HG03342 (cell line): ENCODE results near the gene EBP.
"Not testable (repeated sequence)": the region's sequence is repeated elsewhere in the genome, so short reads cannot be mapped to it uniquely, and the experiment has no call there.

Experiments
- ATAC-seq: cut with Tn5 transposase; IDR thresholded peaks from one replicate; pipeline ENCODE4 v1.9.1; 2021; ENCODE audit warnings: mild to moderate bottlenecking, moderate library complexity; ENCODE audit not compliant: unreplicated experiment

The EBP gene

GRCh38 chrX:48520976-48521352 lies 644 bp upstream of the EBP start:
- no peak for ATAC-seq

DNA sequence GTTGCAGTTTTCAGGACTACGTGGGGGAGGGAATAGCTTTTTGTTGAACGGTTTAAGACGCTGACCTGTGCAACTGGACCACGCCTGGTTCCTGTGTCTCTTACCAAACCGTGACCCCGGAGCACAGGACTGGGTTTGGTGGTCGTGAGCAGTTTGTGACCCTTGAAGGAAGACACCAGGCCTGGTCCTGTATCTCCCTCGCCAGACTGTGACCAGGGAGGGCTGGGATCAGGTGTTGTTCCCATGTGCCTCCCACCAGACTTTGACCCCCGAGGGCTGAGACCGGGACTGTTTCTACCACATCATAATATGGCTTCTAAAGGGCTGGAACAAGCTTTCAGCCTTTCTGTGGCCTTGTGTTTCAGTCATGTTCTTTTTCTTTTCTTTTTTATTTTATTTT lies 683 bp downstream of the EBP start:
- no peak for ATAC-seq

DNA sequence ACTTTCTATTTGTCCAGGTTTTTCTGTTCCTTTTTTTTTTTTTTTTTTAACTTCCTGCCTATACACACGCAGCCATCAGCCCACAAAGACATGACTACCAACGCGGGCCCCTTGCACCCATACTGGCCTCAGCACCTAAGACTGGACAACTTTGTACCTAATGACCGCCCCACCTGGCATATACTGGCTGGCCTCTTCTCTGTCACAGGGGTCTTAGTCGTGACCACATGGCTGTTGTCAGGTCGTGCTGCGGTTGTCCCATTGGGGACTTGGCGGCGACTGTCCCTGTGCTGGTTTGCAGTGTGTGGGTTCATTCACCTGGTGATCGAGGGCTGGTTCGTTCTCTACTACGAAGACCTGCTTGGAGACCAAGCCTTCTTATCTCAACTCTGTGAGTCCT lies 2.1 kb downstream of the EBP start:
- ATAC-seq: no peak

- not testable (repeated sequence) for ATAC-seq
Observed at GRCh38 chrX:48525853-48526252, 4.2 kb downstream of the EBP start.

GRCh38 chrX:48530736-48531135 lies 9.1 kb downstream of the EBP start:
- ATAC-seq: no peak

GRCh38 chrX:48531358-48531959 lies 9.9 kb downstream of the EBP start:
- no peak for ATAC-seq

- no peak for ATAC-seq
Observed at GRCh38 chrX:48532161-48532560, 10.6 kb downstream of the EBP start.

- ATAC-seq: no peak
Observed at GRCh38 chrX:48533165-48533564, 11.6 kb downstream of the EBP start.

- ATAC-seq: no peak
Observed at GRCh38 chrX:48538641-48539344, 17.2 kb downstream of the EBP start.

DNA sequence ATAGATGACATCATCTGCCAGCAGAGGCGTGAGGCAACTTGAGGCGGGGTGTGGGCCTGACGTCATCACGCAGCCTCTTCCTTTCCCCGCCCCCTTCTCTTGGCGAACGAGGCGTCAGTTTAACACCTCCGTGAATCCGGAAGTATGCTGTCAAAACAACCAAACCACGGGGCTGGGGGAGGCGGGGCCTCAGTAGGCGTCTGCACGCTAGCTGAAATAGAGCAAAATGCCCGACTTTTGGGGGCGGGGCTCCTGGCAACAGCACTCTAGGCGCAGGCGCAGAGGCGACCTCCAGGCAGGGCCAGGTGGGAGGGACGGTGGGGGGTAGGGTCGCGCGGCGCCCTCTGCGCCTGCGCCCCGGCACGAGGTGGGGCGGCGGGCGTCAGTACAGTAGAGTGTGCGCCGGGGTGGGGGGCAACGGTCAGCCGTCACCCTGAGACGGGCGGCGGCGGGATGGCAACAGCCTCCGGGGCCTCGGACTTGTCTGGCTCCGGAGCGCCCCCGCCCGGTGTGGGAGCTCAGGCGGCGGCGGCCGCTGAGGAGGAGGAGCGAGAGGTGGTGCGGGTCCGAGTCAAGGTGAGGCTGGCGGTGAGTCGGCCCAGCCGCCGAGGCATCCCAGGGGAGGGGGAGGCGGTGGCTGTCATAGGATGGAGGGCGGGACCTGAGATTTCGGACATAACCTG lies 17.9 kb downstream of the EBP start, which contains the start of gene TBC1D25:
Gene TBC1D25 (plus strand): TSS at position 370 of the 683 bp plus-strand sequence. CDS start 84 bp downstream, at position 454.
- peak; percentile 78 for ATAC-seq

- peak; percentile 33 for ATAC-seq
Observed at GRCh38 chrX:48540028-48540375, 18.4 kb downstream of the EBP start.

DNA sequence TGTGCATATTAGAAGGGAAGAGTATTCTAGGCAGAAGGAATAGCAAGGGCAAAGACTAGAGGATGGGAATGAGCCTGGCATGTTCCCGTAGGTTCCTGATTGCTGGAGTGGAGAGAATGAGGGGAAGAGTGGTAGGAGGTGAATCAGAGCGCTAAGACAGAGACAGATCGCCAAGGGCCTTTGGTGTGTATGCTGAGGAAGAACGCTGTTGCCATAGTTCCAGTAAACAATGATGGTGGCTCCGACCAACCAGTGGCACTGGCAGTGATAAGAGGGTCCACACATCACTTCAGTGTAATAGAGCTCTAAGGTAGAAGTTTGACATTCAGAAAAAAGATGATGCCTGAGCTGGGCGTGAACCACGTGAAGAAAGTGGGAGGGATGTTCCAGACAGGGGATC lies 18.9 kb downstream of the EBP start:
- ATAC-seq: no peak

- no peak for ATAC-seq
Observed at GRCh38 chrX:48541140-48541814, 19.7 kb downstream of the EBP start.

DNA sequence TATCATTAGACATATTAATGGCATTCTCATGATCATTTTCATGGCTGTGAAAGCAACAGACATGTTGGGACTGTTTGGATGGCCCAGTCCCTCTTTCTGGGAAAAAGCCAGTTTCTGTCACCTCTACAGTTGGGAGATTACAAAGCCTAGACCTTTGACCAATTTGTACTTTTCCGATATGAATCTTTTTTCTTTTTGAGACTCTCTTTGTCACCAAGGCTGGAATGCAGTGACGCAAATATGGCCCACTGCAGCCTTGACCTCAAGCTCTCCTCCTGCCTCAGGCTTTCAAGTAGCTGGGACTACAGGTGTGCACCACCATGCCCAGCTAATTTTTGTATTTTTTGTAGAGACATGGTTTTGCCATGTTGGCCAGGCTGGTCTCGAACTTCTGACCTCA lies 27.3 kb downstream of the EBP start:
- ATAC-seq: no peak

DNA sequence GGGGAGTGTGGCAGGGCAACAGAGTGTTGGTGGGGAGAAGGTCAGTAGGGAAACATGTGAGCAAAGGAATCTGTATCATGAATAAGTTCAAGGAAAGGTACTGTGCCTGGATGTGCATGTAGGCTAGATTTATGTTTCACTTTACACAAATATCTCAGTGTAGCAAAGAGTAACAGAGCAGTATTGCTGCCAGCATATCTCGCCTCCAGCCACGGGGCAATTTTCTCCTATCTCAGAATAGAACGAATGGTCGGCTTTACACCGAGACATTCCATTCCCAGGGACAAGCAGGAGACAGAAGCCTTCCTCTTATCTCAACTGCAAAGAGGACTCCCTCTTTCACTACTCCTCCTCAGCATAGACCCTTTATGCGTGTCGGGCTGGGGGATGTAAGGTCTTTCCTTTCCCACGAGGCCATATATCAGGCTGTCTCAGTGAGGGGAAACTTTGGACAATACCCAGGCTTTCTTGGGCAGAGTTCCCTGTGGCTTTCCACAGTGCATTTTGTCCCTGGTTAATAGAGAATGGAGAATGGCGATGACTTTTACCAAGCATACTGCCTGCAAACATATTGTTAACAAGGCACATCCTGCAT lies 34.2 kb downstream of the EBP start:
- not testable (repeated sequence) for ATAC-seq

DNA sequence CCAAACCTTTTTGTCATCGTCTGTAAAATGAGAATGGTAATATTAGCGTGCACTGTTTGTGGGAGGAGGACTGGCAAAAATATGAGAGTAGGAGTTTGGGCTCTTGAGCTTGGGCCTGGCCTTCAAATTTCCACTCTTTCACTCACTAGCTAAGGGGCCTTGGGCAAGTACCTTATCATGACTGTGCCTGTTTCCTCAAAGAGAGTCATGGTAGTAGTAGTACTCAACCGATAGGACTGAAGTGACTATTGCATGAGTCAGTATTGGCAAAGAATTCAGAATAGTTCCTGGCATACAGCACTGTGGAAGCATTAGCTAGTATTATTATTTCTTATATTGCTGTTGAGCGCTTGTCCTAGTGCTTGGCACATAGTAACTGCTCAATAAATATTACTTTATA lies 36.7 kb downstream of the EBP start:
- ATAC-seq: no peak

GRCh38 chrX:48559636-48560035 lies 38.0 kb downstream of the EBP start:
- no peak for ATAC-seq

DNA sequence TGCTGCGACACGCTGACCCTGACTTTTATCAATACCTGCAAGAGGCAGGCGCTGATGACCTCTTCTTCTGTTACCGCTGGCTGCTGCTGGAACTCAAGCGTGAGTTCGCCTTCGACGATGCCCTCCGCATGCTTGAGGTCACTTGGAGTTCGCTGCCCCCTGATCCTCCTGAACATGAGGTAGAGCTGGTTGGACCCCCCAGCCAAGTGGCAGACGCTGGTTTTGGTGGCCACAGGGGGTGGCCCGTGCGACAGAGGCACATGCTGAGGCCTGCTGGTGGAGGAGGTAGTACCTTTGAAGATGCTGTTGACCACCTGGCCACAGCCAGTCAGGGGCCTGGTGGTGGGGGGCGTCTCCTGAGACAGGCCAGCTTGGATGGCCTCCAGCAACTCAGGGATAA lies 38.4 kb downstream of the EBP start:
- ATAC-seq: no peak

DNA sequence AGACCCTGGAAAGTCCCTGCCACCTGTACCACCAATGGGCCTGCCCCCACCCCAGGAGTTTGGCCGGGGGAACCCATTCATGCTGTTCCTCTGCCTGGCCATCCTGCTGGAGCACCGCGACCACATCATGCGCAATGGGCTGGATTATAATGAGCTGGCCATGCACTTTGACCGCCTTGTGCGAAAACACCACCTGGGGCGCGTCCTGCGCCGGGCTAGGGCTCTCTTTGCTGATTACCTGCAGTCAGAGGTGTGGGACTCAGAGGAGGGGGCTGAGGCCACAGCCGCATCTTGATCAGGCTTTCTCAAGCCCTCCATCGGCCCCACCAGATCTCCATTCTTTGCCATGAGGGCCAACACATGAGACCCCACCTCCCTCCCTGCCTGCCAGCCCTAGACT lies 39.1 kb downstream of the EBP start:
- no peak for ATAC-seq

GRCh38 chrX:48569958-48570357 lies 48.4 kb downstream of the EBP start:
- ATAC-seq: peak; percentile 43

- peak; percentile 5 for ATAC-seq
Observed at GRCh38 chrX:48573690-48574269, 52.2 kb downstream of the EBP start.
